T-cell (primary cell): Measurements from ENCODE around the gene SLC5A10. TPM values are rescaled to one million over a fixed set of nuclear protein-coding genes. Genes with fewer than 3 reads are reported as not detected.

ENCODE experiments used
- ATAC-seq, 4 experiments: fragments of 200-7000 bp in 3 of 4; fragments of 150-1000 bp in 1 of 4; cut with Tn5 transposase; replicated peaks in 1 of 4; 1 replicate in 3 of 4; 2 replicates in 1 of 4; pipeline ENCODE4 v1.10.0; 2021; ENCODE audit warnings: moderate library complexity in 3 of 4, mild to moderate bottlenecking in 2 of 4, moderate number of reproducible peaks in 1 of 4
- CTCF ChIA-PET, 2 donors: fragments of 300-600 bp; sonication (Branson Sonifier 250); formaldehyde crosslinking; loops; one replicate each; lab custom pipeline; 2022; ENCODE audit warnings: antibody characterized with exemption in 2 of 2; lab: Charles Lee
- POLR2A ChIA-PET, 2 donors: fragments of 300-600 bp; sonication (Branson Sonifier 250); formaldehyde crosslinking; loops; one replicate each; lab custom pipeline; 2022; ENCODE audit warnings: antibody characterized with exemption in 2 of 2; lab: Charles Lee
- DNase-seq, 35 experiments: peaks; one replicate each; pipeline versions ENCODE4 v3.0.0 to v3.0.0-alpha.2; 2013 to 2023
- H3K27ac ChIP-seq: one replicate; pipeline ENCODE4 v1.5.1; 2013; ENCODE audit warnings: low read length
- H3K27me3 ChIP-seq, 2 experiments: replicated peaks in 1 of 2; 1 replicate in 1 of 2; 2 replicates in 1 of 2; pipeline versions ENCODE4 v1.6.1 to v1.7.0; 2013; ENCODE audit warnings: low read length in 1 of 2, mixed read lengths in 1 of 2; ENCODE audit not compliant: control insufficient read depth in 2 of 2, insufficient read depth in 2 of 2; ENCODE audit errors: extremely low read depth in 1 of 2
- H3K36me3 ChIP-seq, 2 donors: 1 replicate in 1 of 2; 2 replicates in 1 of 2; pipeline versions ENCODE4 v1.6.1 to v1.7.0; 2013; ENCODE audit warnings: low read length in 1 of 2; ENCODE audit not compliant: control insufficient read depth in 2 of 2, insufficient read depth in 1 of 2; ENCODE audit errors: extremely low read depth in 1 of 2
- H3K4me1 ChIP-seq, 2 experiments: 1 replicate in 1 of 2; 2 replicates in 1 of 2; pipeline versions ENCODE4 v1.6.1 to v1.7.0; 2013; ENCODE audit warnings: low read length in 2 of 2, mixed read lengths in 1 of 2; ENCODE audit not compliant: insufficient read depth in 2 of 2, control insufficient read depth in 1 of 2; ENCODE audit errors: extremely low read depth in 1 of 2
- H3K4me3 ChIP-seq, 2 donors: 1 replicate in 1 of 2; 2 replicates in 1 of 2; pipeline versions ENCODE4 v1.5.1 to v1.7.0; 2013; ENCODE audit warnings: mild to moderate bottlenecking in 2 of 2, low read length in 1 of 2, moderate library complexity in 1 of 2; ENCODE audit not compliant: control insufficient read depth in 1 of 2; ENCODE audit errors: extremely low read depth in 1 of 2
- H3K9me3 ChIP-seq: 2 replicates; pipeline ENCODE4 v1.7.0; 2013
- H3K27ac Mint-ChIP-seq, 2 donors: one replicate each; pipeline ENCODE4 v1.8.0; 2020 to 2021; ENCODE audit warnings: mild to moderate bottlenecking in 2 of 2, mixed read lengths in 2 of 2
- H3K27me3 Mint-ChIP-seq, 2 donors: one replicate each; pipeline ENCODE4 v1.8.0; 2021 to 2022; ENCODE audit warnings: mixed read lengths in 2 of 2
- H3K36me3 Mint-ChIP-seq: one replicate; pipeline ENCODE4 v1.8.0; 2021; ENCODE audit warnings: mixed read lengths
- H3K4me1 Mint-ChIP-seq, 3 donors: one replicate each; pipeline ENCODE4 v1.8.0; 2020 to 2022; ENCODE audit warnings: mixed read lengths in 3 of 3, mild to moderate bottlenecking in 1 of 3
- H3K4me3 Mint-ChIP-seq, 3 donors: one replicate each; pipeline ENCODE4 v1.8.0; 2020 to 2022; ENCODE audit warnings: mild to moderate bottlenecking in 3 of 3, mixed read lengths in 3 of 3, moderate library complexity in 3 of 3
- H3K9me3 Mint-ChIP-seq, 3 donors: one replicate each; pipeline ENCODE4 v1.8.0; 2020 to 2022; ENCODE audit warnings: mixed read lengths in 3 of 3
- WGBS: methylation state at CpG from one replicate; pipeline ENCODE4 v1.1.5; 2013; ENCODE audit warnings: missing lambda C conversion rate; ENCODE audit not compliant: insufficient coverage; 5-methylcytosine and 5-hydroxymethylcytosine counted together
- total RNA-seq, 35 experiments: library from RNA in 6 of 35; stranded (reverse) in 6 of 35; fragments of 120-200 nt in 1 of 35; gene quantifications; one replicate each; pipeline versions ENCODE4 v1.2.1 to v1.2.4 and lab custom pipeline; 2013 to 2026

SLC5A10 gene
- total RNA-seq, 5 donors from 2014 or later (not counting 1 experiment from before 2014, with no cell fraction given): 0.09 TPM; not detected in 4

DNA sequence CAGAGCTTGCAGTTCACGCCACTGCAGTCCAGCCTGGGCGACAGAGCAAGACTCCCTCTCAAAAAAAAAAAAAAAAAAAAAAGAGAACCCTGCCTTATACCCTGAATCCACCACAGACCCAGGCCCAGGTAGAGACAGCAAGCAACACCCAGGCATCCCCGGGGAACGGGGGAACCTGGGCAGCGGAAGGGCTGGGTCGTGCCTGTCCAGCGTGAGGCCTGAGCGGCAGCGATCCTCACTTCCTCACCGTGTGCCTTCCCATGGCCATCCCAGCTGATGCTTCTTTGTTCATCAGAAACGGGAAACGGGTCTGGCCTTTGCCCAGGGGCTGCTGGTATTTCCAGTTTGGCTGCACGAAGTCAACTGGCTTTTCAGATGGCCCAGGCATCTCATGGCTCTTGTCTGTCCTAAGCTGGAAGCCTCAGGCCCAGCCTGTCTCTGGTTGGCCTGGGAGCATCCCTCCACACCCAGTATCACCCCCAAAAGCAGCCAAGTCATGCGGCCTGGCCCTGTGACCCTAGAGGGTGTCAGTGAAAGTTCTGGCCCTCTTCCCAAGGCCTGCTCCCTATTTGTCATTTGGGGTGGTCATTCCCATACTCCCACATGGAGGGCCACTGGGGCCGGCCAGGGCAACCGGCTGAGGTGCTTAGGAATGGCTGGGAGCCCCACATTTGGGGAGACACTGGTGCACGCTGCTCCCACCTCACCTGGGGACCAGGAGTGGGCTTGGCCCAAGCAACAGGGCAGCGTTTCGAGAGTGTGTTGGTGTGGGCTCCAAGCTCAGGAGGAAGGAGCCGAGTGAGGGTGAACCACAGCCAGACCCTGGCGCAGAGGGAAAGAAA is 32.5 kb downstream of the SLC5A10 start:
- no peaks in the 10 kb centered on the region for H3K9me3 Mint-ChIP-seq
- no peak overlapping the region for H3K4me3 Mint-ChIP-seq
- H3K36me3 ChIP-seq: peaks cover 0 to 6% of the 10 kb centered on the region in 2 donors
- DNase-seq (no peak), ATAC-seq (no peak)
- POLR2A ChIA-PET: no interaction called here
- no peaks in the 10 kb centered on the region for H3K27me3 ChIP-seq
- CTCF ChIA-PET: no interaction called here
- no peaks in the 10 kb centered on the region for H3K9me3 ChIP-seq
- H3K4me1 Mint-ChIP-seq: peaks cover 0 to 10% (median 8%) of the 10 kb centered on the region in 3 donors
- H3K27me3 Mint-ChIP-seq: no peaks in the 10 kb centered on the region
- H3K4me3 ChIP-seq: no peak overlapping the region
- no peak overlapping the region for H3K27ac Mint-ChIP-seq
- H3K4me1 ChIP-seq: peaks cover 0 to 6% of the 10 kb centered on the region in 2 experiments
- H3K36me3 Mint-ChIP-seq: peaks cover 11% of the 10 kb centered on the region
- H3K27ac ChIP-seq: no peak overlapping the region
- 96% methylated on average over 14 of the region's 21 CpGs for WGBS

DNA sequence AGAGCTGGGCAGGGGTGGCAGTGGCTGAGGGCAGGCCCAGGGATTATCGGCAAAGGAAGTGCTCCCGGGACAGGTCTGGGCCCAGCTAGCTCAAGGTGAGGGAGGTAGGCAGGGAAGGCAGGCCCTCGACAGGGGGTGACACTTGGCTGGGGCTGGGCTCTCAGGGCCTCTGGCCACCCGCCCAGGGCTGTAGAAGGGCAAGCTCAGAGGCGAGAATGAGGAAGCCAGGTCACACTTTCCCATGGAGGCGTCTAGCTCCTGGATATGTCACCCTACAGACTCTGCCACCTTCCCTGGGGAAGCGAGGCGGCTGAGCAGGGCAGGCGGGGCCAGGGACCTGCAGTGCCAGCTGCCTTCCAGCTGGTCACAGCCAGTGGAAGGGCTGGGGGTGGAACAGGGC is 33.5 kb downstream of the SLC5A10 start:
- peaks cover 0 to 12% (median 8%) of the 10 kb centered on the region in 3 donors for H3K4me1 Mint-ChIP-seq
- CTCF ChIA-PET: no interaction called here
- POLR2A ChIA-PET: interaction anchor here (0.5 to 0.6 kb wide), 2 partner anchors 12 to 37 kb away, joined by 3 to 4 read pairs; no protein-coding TSS in a partner anchor
- 96% methylated on average over 5 of the region's 9 CpGs for WGBS
- peaks cover 14% of the 10 kb centered on the region for H3K36me3 Mint-ChIP-seq
- H3K4me3 ChIP-seq: no peak overlapping the region
- no peaks in the 10 kb centered on the region for H3K9me3 ChIP-seq
- H3K27me3 ChIP-seq: no peaks in the 10 kb centered on the region
- no peaks in the 10 kb centered on the region for H3K9me3 Mint-ChIP-seq
- no peak overlapping the region for H3K27ac ChIP-seq
- H3K27ac Mint-ChIP-seq: no peak overlapping the region
- no peaks in the 10 kb centered on the region for H3K27me3 Mint-ChIP-seq
- peaks cover 0 to 6% of the 10 kb centered on the region in 2 donors for H3K36me3 ChIP-seq
- H3K4me3 Mint-ChIP-seq: no peak overlapping the region
- DNase-seq: no peak
- peaks cover 0 to 6% of the 10 kb centered on the region in 2 experiments for H3K4me1 ChIP-seq
- ATAC-seq: no peak

DNA sequence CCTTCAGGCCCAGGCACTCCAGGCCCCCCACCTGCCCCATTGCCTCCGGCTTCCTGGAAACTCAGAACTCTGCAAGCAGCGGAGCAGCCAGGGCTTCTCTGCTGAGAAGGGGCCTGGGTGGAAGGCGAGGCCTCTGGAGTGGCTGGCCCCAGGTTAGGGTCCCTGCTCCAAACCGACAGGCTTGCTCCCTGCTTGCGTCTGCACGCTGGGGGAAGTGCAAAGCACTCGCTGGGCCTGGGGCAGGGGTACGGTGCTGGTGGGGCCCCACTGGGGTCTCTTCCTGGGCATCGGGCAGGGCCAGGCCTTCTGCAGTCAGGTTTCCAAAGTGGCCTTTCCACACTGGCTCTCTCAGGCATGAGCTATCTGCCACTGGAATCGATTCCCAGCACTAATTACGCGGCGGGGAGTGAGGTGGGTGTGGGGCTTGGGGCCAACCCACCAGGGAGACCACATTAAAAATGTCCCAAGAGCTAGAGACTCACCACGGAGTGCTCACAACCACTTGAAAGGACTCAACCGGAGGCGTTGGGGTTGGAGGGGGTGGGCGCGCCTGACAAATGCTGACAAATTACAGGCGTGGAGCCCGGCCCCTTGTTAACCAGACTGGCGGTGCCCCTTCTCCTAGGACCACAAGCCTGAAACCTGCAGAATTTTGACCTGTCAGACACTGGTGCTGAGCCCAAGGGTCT is 34.7 kb downstream of the SLC5A10 start:
- 64% methylated on average over 16 of the region's 21 CpGs for WGBS
- Mint-ChIP-seq H3K9me3 (no peaks in the 10 kb centered on the region), H3K36me3 (peaks cover 14% of the 10 kb centered on the region), H3K27ac (no peak overlapping the region), H3K4me3 (no peak overlapping the region), H3K4me1 (peaks cover 0 to 12% (median 12%) of the 10 kb centered on the region in 3 donors), H3K27me3 (no peaks in the 10 kb centered on the region)
- Histone ChIP-seq H3K27ac (no peak overlapping the region), H3K4me3 (no peak overlapping the region), H3K4me1 (peaks cover 0 to 12% of the 10 kb centered on the region in 2 experiments), H3K36me3 (peaks cover 0 to 6% of the 10 kb centered on the region in 2 donors), H3K9me3 (no peaks in the 10 kb centered on the region), H3K27me3 (no peaks in the 10 kb centered on the region)
- ChIA-PET POLR2A (no interaction called here), CTCF (no interaction called here)
- DNase-seq (no peak), ATAC-seq (no peak)

DNA sequence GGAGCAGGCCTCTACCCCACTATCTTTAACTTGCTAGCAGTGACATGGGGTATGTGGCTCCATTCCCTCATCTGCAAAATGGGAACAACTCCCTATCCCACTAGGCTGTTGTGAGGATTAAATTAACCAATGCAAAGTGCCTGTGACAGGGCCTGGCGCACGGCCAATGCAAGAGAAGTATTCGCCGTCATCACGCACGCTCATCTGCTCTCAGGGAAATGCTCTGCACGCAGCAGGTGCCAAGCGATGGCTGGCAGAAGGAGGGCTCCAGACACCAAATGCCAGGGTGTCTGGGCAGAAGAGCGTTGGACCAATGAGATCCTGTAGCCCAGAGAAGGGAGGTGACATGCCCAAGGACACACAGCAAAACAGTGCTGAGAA is 35.3 kb downstream of the SLC5A10 start:
- ATAC-seq (no peak), DNase-seq (no peak)
- H3K27ac ChIP-seq: no peak overlapping the region
- 92% methylated on average over 9 of the region's 9 CpGs for WGBS
- Mint-ChIP-seq H3K4me3 (no peak overlapping the region), H3K27ac (no peak overlapping the region), H3K4me1 (peaks cover 2 to 14% (median 12%) of the 10 kb centered on the region in 3 donors), H3K9me3 (no peaks in the 10 kb centered on the region), H3K27me3 (no peaks in the 10 kb centered on the region), H3K36me3 (peaks cover 14% of the 10 kb centered on the region)
- peaks cover 0 to 17% of the 10 kb centered on the region in 2 experiments for H3K4me1 ChIP-seq
- H3K9me3 ChIP-seq: no peaks in the 10 kb centered on the region
- peaks cover 0 to 6% of the 10 kb centered on the region in 2 donors for H3K36me3 ChIP-seq
- ChIA-PET CTCF (no interaction called here), POLR2A (no interaction called here)
- H3K4me3 ChIP-seq: no peak overlapping the region
- H3K27me3 ChIP-seq: no peaks in the 10 kb centered on the region

GRCh38 chr17:18987862-18988545 is 36.0 kb downstream of the SLC5A10 start:
- no peak overlapping the region for H3K27ac Mint-ChIP-seq
- no peaks in the 10 kb centered on the region for H3K27me3 ChIP-seq
- no peak overlapping the region for H3K4me3 Mint-ChIP-seq
- 95% methylated on average over 14 of the region's 14 CpGs for WGBS
- no peaks in the 10 kb centered on the region for H3K9me3 ChIP-seq
- H3K27me3 Mint-ChIP-seq: no peaks in the 10 kb centered on the region
- ATAC-seq: no peak
- H3K4me1 Mint-ChIP-seq: peaks cover 9 to 21% (median 18%) of the 10 kb centered on the region in 3 donors
- POLR2A ChIA-PET: no interaction called here
- H3K4me3 ChIP-seq: no peak overlapping the region
- no peaks in the 10 kb centered on the region for H3K9me3 Mint-ChIP-seq
- H3K4me1 ChIP-seq: peaks cover 3 to 25% of the 10 kb centered on the region in 2 experiments
- no peak overlapping the region for H3K27ac ChIP-seq
- peaks cover 14% of the 10 kb centered on the region for H3K36me3 Mint-ChIP-seq
- no peak for DNase-seq
- H3K36me3 ChIP-seq: peaks cover 0 to 6% of the 10 kb centered on the region in 2 donors
- CTCF ChIA-PET: no interaction called here

DNA sequence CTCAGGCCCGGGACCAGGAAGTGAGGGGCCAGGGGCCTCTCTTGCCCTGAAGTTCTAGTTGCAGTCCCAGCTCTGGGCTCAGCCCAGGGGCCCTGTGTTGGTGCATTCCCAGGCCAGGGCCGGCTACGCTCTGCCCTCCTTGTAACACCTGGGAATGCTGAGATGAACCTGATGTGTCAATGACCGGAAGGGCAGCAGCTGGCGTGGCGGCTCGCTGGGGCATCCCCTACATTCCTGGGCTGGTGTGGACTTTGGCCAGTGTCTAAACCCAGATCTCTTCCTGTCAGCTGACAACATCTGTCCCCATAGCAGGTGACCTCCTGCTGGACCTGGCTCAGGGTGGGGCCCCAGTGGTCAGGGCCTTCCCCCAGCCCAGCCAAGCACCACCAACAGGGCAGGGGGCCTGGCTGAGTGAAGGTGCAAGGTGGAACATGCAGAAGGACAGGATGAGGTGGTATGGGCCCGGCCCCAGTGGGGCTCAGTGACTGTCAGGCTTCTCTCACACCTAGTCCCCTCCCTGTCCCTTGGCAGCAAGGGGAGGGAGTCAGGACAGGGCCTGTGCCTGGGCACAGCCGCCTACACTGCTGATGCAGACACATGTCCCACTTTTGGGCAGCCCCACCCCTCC is 36.7 kb downstream of the SLC5A10 start:
- H3K4me3 Mint-ChIP-seq: no peak overlapping the region

More for the DNA sequence above, 36.7 kb downstream of the SLC5A10 start:
- H3K27ac ChIP-seq: no peak overlapping the region
- H3K9me3 ChIP-seq: no peaks in the 10 kb centered on the region
- ChIA-PET POLR2A (no interaction called here), CTCF (no interaction called here)
- DNase-seq (no peak), ATAC-seq (no peak)
- H3K36me3 ChIP-seq: peaks cover 0 to 4% of the 10 kb centered on the region in 2 donors
- peaks cover 3 to 31% of the 10 kb centered on the region in 2 experiments for H3K4me1 ChIP-seq
- H3K9me3 Mint-ChIP-seq: no peaks in the 10 kb centered on the region
- no peak overlapping the region for H3K4me3 ChIP-seq
- H3K4me1 Mint-ChIP-seq: peaks cover 16 to 28% (median 24%) of the 10 kb centered on the region in 3 donors
- WGBS: 96% methylated on average over 9 of the region's 9 CpGs
- H3K27me3 Mint-ChIP-seq: no peaks in the 10 kb centered on the region
- H3K36me3 Mint-ChIP-seq: peaks cover 16% of the 10 kb centered on the region
- H3K27ac Mint-ChIP-seq: no peak overlapping the region
- no peaks in the 10 kb centered on the region for H3K27me3 ChIP-seq
